NB4 (cell line): ENCODE results near the gene ERV3-1.

Experiments used
- CTCF ChIP-seq: IDR thresholded peaks from one replicate; pipeline ENCODE4 v1.5.1; 2012; ENCODE audit warnings: low read depth, low read length
- TF ChIP-seq, protein P1 (sequence below): IDR thresholded peaks from 2 replicates; pipeline ENCODE4 v1.6.1; 2011; ENCODE audit warnings: low read depth, low read length

GRCh38 chr7:64998865-64999164 lies 7.7 kb downstream of the ERV3-1 start:
- no peak for TF ChIP-seq CTCF
- TF ChIP-seq, protein P1, sequence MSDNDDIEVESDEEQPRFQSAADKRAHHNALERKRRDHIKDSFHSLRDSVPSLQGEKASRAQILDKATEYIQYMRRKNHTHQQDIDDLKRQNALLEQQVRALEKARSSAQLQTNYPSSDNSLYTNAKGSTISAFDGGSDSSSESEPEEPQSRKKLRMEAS = no peak
